ENCODE data around the gene EXOSC6.
"Not testable (repeated sequence)": the region's sequence is repeated elsewhere in the genome, so short reads cannot be mapped to it uniquely, and the experiment has no call there.

EXOSC6 gene

GRCh38 chr16:70254965-70255286, 3.2 kb upstream of the EXOSC6 start:
- DNase-seq (ENCODE audit: low read depth in 2 of 2) = no peak

DNA sequence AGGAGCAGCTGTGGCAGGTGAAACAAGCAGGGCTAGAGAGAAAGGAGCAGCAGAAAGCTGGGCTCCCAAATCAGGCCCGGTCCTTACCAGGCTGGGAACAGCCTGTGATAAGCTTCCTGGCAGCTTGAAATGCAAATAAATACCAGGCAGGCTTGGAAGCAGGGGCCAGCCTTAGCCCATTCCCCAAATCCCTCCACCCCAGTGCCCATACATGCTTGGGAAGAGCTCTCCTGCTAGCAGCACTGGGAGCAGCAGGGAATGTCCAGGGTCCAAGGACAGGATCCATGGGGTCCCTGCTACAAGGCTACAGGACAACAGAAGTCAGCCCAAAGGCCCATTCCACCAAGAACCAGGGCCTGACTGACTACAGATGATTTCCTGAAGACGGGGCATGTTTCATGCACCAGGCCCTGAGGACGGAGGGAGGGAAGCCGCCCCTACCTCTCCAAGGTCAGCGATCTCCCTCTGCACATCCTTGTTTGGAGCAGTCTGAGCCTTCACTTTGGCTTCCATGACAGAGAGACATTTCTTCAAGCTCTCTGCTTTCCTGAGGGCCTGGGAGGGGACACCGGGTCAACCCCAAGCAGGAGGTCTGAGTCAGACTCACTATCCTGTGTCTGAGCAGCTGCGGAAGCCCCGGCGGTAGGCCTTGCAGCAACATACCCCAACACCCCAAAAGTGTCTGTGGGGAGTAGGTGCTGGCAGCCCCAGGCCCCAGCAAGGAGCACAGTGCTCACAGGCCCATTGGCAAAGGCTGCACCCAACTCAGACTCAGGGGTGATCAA, 2.6 kb upstream of the EXOSC6 start:
- DNase-seq (ENCODE audit: low read depth in 2 of 2) = no peak

DNA sequence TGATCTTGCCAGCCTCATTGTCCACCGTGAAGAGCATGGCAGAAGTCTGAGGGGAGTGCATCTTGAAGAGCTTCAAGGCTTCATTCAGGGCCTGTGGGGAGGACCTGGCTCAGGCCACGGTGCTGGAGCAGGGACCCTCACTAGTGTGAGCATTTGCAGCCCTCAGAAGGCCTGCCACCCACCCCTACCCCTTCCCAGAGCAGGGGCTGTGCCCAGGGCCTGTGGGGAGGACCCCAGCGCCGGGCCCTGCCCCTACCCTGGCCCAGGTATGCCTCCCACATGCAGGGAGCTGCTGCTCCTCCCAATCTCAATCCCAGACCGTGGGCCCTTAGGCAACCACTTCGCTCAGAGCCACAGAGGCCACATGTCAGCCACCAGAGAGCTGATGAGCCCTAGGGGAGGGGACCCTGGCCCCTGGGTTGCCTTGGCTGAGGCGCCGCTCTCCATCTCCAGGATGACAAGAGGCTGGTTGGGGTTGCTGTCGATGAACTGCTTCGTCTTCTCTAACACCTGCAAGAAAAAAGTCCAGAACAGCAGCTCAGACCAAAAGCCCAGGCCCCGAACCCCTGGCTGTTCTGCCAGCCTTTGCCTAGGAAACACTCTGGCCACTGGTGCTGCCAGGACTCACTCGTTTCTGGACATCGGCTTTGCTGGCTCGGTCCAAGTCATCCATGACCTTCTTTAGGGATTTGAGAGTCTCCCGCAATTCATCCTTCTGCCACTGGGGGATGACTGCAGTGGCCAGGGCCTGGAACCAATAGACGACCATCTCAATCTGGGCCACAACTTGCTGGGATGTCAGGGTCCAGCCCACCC, 1.8 kb upstream of the EXOSC6 start:
- no peak for DNase-seq (ENCODE audit: low read depth in 2 of 2)

- DNase-seq (ENCODE audit: low read depth in 2 of 2) = no peak
These were observed 732 bp upstream of the EXOSC6 start for GRCh38 chr16:70252355-70252988.

- no peak for DNase-seq (ENCODE audit: low read depth in 2 of 2)
These were observed 752 bp downstream of the EXOSC6 start for GRCh38 chr16:70250748-70251628.

GRCh38 chr16:70249697-70250096, 2.0 kb downstream of the EXOSC6 start:
- DNase-seq (ENCODE audit: low read depth in 2 of 2) = not testable (repeated sequence)

GRCh38 chr16:70238773-70239172, 13.0 kb downstream of the EXOSC6 start:
- DNase-seq (ENCODE audit: low read depth in 2 of 2) = not testable (repeated sequence)

GRCh38 chr16:70231831-70232230, 19.9 kb downstream of the EXOSC6 start:
- DNase-seq (ENCODE audit: low read depth in 2 of 2) = not testable (repeated sequence)

- not testable (repeated sequence) for DNase-seq (ENCODE audit: low read depth in 2 of 2)
These were observed 25.7 kb downstream of the EXOSC6 start for GRCh38 chr16:70226024-70226423.

- not testable (repeated sequence) for DNase-seq (ENCODE audit: low read depth in 2 of 2)
These were observed 26.3 kb downstream of the EXOSC6 start for GRCh38 chr16:70225430-70225829.

GRCh38 chr16:70224645-70225044, 27.1 kb downstream of the EXOSC6 start:
- DNase-seq (ENCODE audit: low read depth in 2 of 2) = not testable (repeated sequence)

DNA sequence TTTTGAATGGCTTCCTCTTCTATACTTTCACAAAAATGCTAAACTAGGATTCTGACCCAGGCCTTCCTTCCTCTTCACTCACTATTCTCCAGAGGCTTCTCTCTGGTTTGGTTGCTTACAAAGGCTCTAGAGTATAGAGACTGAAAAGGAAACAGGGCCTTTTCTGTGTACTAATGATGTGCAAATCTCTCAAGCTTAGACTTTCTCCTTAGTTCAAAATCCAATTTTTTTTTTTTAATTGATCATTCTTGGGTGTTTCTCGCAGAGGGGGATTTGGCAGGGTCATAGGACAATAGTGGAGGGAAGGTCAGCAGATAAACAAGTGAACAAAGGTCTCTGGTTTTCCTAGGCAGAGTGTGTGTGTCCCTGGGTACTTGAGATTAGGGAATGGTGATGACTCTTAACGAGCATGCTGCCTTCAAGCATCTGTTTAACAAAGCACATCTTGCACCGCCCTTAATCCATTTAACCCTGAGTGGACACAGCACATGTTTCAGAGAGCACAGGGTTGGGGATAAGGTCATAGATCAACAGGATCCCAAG, 27.7 kb downstream of the EXOSC6 start:
- DNase-seq (ENCODE audit: low read depth in 2 of 2) = not testable (repeated sequence)

GRCh38 chr16:70223216-70223615, 28.5 kb downstream of the EXOSC6 start:
- DNase-seq (ENCODE audit: low read depth in 2 of 2) = not testable (repeated sequence)

DNA sequence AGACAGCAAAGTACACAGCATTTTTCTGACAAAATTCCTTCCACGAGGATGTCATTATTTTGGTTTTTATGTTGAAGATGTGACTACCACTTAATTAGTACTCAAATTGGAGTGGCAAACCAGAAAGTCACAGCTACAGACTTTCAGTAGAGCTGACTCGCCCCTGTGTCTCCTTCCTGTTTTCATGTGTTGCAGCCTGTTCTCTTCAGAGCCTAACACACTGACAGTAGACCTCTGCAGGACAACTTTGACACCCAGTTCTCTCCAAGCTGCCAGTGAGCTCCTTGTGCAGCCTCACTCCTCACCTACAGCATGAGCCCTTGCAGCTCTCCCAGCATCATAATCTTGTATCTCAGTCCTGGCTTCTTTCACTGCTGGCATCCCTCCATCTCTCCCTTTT, 29.2 kb downstream of the EXOSC6 start:
- not testable (repeated sequence) for DNase-seq (ENCODE audit: low read depth in 2 of 2)

GRCh38 chr16:70218586-70218985, 33.2 kb downstream of the EXOSC6 start:
- not testable (repeated sequence) for DNase-seq (ENCODE audit: low read depth in 2 of 2)

- DNase-seq (ENCODE audit: low read depth in 2 of 2) = not testable (repeated sequence)
These were observed 45.4 kb downstream of the EXOSC6 start for GRCh38 chr16:70206382-70206781.

DNA sequence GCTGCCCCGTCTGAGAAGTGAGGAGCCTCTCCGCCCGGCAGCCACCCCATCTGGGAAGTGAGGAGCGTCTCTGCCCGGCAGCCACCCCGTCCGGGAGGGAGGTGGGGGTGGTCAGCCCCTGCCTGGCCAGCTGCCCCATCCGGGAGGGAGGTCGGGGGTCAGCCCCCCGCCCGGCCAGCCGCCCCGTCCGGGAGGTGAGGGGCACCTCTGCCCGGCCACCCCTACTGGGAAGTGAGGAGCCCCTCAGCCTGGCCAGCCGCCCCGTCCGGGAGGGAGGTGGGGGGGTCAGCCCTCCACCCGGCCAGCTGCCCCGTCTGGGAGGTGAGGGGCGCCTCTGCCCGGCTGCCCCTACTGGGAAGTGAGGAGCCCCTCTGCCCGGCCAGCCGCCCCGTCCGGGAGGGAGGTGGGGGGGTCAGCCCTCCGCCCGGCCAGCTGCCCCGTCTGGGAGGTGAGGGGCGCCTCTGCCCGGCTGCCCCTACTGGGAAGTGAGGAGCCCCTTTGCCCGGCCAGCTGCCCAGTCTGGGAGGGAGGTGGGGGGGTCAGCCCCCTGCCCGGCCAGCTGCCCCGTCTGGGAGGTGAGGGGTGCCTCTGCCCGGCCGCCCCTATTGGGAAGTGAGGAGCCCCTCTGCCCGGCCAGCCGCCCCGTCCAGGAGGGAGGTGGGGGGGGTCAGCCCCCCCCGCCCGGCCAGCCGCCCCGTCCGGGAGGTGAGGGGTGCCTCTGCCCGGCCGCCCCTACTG, 46.9 kb downstream of the EXOSC6 start:
- DNase-seq (ENCODE audit: low read depth in 2 of 2) = not testable (repeated sequence)

GRCh38 chr16:70204010-70204409, 47.7 kb downstream of the EXOSC6 start:
- not testable (repeated sequence) for DNase-seq (ENCODE audit: low read depth in 2 of 2)

GRCh38 chr16:70203508-70203907, 48.2 kb downstream of the EXOSC6 start:
- DNase-seq (ENCODE audit: low read depth in 2 of 2) = not testable (repeated sequence)

DNA sequence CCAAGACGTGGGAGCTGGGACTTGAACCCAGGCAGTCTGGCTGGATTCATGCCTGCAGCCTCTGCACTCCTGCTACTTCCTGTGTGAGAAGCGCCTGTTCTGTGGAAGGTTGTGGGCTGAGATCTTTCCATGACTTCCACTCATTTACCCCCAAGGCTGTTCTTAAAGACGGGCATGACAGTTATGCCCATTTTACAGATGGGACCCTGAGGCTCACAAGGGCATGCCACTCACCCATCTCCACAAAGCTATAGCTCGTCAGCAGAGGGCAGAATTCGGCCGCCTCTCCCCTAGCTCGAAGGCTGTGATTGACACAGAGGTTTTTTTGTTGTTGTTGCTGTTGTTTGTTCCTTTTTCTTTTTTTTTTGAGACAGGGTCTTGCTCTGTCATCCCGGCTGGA, 51.7 kb downstream of the EXOSC6 start:
- not testable (repeated sequence) for DNase-seq (ENCODE audit: low read depth in 2 of 2)
